ENCODE data around the gene LRRC3B.

The LRRC3B gene

DNA sequence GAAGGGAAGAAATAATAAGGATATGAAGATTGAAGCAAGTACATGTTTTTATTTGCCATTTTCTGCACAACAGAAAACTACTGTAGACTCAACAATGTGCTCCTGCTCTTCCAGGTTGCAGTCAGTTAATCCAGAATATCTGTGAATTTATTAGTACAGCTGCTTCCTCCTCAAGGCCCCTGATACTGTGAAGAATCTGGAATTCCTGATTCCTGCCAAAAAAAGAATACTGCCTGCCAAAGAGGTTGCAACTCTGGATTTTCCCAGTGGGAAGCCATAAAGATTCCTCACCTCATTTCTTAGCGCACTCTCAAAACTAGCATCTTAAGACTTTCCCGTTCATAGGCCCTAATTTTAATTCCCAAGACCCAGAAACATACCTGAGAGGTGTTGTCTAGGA is 33.6 kb upstream of the LRRC3B start:
- POLR2A ChIA-PET = no interaction called here
- CTCF ChIA-PET = no interaction called here
- H3K27ac ChIP-seq (ENCODE audit: extremely low read depth, low read depth, low read length) = no peak overlapping the region
- no peaks in the 10 kb centered on the region for H3K4me1 ChIP-seq (ENCODE audit: control insufficient read depth, insufficient read depth, low read length)
- TF ChIP-seq, protein P1, sequence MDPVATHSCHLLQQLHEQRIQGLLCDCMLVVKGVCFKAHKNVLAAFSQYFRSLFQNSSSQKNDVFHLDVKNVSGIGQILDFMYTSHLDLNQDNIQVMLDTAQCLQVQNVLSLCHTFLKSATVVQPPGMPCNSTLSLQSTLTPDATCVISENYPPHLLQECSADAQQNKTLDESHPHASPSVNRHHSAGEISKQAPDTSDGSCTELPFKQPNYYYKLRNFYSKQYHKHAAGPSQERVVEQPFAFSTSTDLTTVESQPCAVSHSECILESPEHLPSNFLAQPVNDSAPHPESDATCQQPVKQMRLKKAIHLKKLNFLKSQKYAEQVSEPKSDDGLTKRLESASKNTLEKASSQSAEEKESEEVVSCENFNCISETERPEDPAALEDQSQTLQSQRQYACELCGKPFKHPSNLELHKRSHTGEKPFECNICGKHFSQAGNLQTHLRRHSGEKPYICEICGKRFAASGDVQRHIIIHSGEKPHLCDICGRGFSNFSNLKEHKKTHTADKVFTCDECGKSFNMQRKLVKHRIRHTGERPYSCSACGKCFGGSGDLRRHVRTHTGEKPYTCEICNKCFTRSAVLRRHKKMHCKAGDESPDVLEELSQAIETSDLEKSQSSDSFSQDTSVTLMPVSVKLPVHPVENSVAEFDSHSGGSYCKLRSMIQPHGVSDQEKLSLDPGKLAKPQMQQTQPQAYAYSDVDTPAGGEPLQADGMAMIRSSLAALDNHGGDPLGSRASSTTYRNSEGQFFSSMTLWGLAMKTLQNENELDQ (tag by site-specific recombination; IDR thresholded peaks at IDR 0.05; ENCODE audit: low read depth) = no peak
- TF ChIP-seq ZNF211 (tag by site-specific recombination; IDR thresholded peaks at IDR 0.05; ENCODE audit: low read depth) (no peak), ZNF248 (tag by site-specific recombination; IDR thresholded peaks at IDR 0.05) (no peak), MEIS1 (CRISPR knock-in tag; IDR thresholded peaks at IDR 0.05; ENCODE audit: borderline replicate concordance) (no peak), ZNF555 (tag by site-specific recombination; conservative IDR thresholded peaks at IDR 0.05) (no peak), KLF1 (tag by site-specific recombination; IDR thresholded peaks at IDR 0.05) (no peak), EGR2 (tag by site-specific recombination; IDR thresholded peaks at IDR 0.05; ENCODE audit: low read depth) (no peak), ZNF837 (tag by site-specific recombination; IDR thresholded peaks at IDR 0.05) (no peak), ZBTB8A (tag by site-specific recombination; IDR thresholded peaks at IDR 0.05) (no peak), ZNF121 (tag by site-specific recombination; IDR thresholded peaks at IDR 0.05) (no peak)
- TF ChIP-seq, protein P2, sequence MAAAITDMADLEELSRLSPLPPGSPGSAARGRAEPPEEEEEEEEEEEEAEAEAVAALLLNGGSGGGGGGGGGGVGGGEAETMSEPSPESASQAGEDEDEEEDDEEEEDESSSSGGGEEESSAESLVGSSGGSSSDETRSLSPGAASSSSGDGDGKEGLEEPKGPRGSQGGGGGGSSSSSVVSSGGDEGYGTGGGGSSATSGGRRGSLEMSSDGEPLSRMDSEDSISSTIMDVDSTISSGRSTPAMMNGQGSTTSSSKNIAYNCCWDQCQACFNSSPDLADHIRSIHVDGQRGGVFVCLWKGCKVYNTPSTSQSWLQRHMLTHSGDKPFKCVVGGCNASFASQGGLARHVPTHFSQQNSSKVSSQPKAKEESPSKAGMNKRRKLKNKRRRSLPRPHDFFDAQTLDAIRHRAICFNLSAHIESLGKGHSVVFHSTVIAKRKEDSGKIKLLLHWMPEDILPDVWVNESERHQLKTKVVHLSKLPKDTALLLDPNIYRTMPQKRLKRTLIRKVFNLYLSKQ (tag by site-specific recombination; IDR thresholded peaks at IDR 0.05; ENCODE audit: borderline replicate concordance) = no peak
- H3K4me3 ChIP-seq (ENCODE audit: low read depth, low read length) = no peak overlapping the region
- H3K36me3 ChIP-seq (ENCODE audit: control insufficient read depth in 2 of 2, insufficient read depth in 1 of 2, low read length in 2 of 2) = no peaks in the 10 kb centered on the region
- H3K9me3 ChIP-seq (ENCODE audit: control insufficient read depth, insufficient read depth, low read depth, low read length) = no peaks in the 10 kb centered on the region

DNA sequence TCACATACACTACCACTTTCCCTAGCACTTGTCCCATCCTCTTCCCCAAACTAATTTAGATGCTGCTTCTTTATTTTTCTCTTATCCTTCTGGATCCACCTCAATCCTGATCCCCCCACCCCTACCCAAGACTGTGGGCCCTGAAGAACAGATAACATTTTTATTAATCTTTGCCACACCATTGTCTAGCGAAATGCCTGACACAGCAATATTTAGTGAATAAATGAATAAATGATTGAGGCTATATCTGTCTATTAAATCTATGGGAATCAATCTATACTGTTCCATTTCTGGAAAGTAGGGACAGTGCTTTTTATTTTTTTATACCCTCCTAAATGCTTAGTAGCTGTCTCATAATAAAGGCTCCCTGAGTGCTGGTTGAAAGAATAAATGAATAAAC is 32.9 kb upstream of the LRRC3B start:
- no peaks in the 10 kb centered on the region for H3K36me3 ChIP-seq (ENCODE audit: control insufficient read depth in 2 of 2, insufficient read depth in 1 of 2, low read length in 2 of 2)
- TF ChIP-seq KLF7 (tag by site-specific recombination; IDR thresholded peaks at IDR 0.05; ENCODE audit: borderline replicate concordance) (no peak), ZNF768 (tag by site-specific recombination; IDR thresholded peaks at IDR 0.05) (no peak), ZNF114 (tag by site-specific recombination; IDR thresholded peaks at IDR 0.05) (no peak), ZNF335 (tag by site-specific recombination; conservative IDR thresholded peaks at IDR 0.05) (no peak), ZNF292 (tag by site-specific recombination; IDR thresholded peaks at IDR 0.05; ENCODE audit: borderline replicate concordance, low read depth) (no peak), ZNF175 (tag by site-specific recombination; IDR thresholded peaks at IDR 0.05) (no peak)
- TF ChIP-seq, protein P3, sequence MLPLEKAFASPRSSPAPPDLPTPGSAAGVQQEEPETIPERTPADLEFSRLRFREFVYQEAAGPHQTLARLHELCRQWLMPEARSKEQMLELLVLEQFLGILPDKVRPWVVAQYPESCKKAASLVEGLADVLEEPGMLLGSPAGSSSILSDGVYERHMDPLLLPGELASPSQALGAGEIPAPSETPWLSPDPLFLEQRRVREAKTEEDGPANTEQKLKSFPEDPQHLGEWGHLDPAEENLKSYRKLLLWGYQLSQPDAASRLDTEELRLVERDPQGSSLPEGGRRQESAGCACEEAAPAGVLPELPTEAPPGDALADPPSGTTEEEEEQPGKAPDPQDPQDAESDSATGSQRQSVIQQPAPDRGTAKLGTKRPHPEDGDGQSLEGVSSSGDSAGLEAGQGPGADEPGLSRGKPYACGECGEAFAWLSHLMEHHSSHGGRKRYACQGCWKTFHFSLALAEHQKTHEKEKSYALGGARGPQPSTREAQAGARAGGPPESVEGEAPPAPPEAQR (tag by site-specific recombination; IDR thresholded peaks at IDR 0.05) = no peak
- CTCF ChIA-PET = no interaction called here
- POLR2A ChIA-PET = no interaction called here
- no peaks in the 10 kb centered on the region for H3K9me3 ChIP-seq (ENCODE audit: control insufficient read depth, insufficient read depth, low read depth, low read length)
- H3K4me3 ChIP-seq (ENCODE audit: low read depth, low read length) = no peak overlapping the region
- H3K27ac ChIP-seq (ENCODE audit: extremely low read depth, low read depth, low read length) = no peak overlapping the region
- no peaks in the 10 kb centered on the region for H3K4me1 ChIP-seq (ENCODE audit: control insufficient read depth, insufficient read depth, low read length)

DNA sequence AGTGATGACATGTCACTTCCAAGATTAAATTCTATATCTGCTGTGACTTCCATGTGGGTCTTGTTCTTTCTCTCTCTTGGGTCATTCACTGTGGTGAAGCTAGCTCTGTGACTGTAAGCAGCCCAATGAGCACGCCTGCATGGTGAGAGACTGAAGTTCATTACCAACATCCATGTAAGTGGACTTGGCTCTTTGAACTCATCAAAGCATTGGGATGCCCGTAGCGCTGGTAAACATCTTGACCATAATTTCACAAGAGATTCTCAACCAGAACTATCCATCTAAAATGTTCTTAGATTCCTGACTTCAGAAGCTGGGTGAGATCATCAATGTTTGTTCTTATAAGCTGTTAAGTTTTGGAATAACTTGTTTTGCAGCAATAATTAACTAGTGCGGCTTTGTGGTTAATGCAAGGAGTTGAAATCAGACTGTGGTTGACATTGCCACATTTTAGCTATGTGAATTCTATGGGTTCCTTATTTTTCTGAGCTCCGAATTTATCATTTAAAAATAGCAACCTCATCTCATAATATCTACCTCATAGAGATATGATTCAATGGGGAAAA is 31.6 kb upstream of the LRRC3B start:
- no peak overlapping the region for H3K27ac ChIP-seq (ENCODE audit: extremely low read depth, low read depth, low read length)
- CTCF ChIA-PET = no interaction called here
- no peaks in the 10 kb centered on the region for H3K36me3 ChIP-seq (ENCODE audit: control insufficient read depth in 2 of 2, insufficient read depth in 1 of 2, low read length in 2 of 2)
- no peaks in the 10 kb centered on the region for H3K9me3 ChIP-seq (ENCODE audit: control insufficient read depth, insufficient read depth, low read depth, low read length)
- POLR2A ChIA-PET = no interaction called here
- no peaks in the 10 kb centered on the region for H3K4me1 ChIP-seq (ENCODE audit: control insufficient read depth, insufficient read depth, low read length)
- no peak overlapping the region for H3K4me3 ChIP-seq (ENCODE audit: low read depth, low read length)
- TF ChIP-seq ZNF514 (tag by site-specific recombination; IDR thresholded peaks at IDR 0.05) (no peak), ZNF549 (tag by site-specific recombination; IDR thresholded peaks at IDR 0.05) (no peak), ZNF302 (tag by site-specific recombination; IDR thresholded peaks at IDR 0.05; ENCODE audit: low read depth) (no peak), ZNF521 (tag by site-specific recombination; IDR thresholded peaks at IDR 0.05) (no peak), SCRT1 (tag by site-specific recombination; IDR thresholded peaks at IDR 0.05; ENCODE audit: borderline replicate concordance) (no peak), OVOL3 (tag by site-specific recombination; IDR thresholded peaks at IDR 0.05) (no peak), ZNF707 (tag by site-specific recombination; IDR thresholded peaks at IDR 0.05) (no peak), ZNF658 (tag by site-specific recombination; IDR thresholded peaks at IDR 0.05) (no peak)
- TF ChIP-seq, protein P4, sequence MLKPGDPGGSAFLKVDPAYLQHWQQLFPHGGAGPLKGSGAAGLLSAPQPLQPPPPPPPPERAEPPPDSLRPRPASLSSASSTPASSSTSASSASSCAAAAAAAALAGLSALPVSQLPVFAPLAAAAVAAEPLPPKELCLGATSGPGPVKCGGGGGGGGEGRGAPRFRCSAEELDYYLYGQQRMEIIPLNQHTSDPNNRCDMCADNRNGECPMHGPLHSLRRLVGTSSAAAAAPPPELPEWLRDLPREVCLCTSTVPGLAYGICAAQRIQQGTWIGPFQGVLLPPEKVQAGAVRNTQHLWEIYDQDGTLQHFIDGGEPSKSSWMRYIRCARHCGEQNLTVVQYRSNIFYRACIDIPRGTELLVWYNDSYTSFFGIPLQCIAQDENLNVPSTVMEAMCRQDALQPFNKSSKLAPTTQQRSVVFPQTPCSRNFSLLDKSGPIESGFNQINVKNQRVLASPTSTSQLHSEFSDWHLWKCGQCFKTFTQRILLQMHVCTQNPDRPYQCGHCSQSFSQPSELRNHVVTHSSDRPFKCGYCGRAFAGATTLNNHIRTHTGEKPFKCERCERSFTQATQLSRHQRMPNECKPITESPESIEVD (tag by site-specific recombination; IDR thresholded peaks at IDR 0.05) = no peak

All from HEK293 (cell line).